Measurements from ENCODE around the gene TRAPPC12.
"Not testable (repeated sequence)": the region's sequence is repeated elsewhere in the genome, so short reads cannot be mapped to it uniquely, and the experiment has no call there.

The TRAPPC12 gene

DNA sequence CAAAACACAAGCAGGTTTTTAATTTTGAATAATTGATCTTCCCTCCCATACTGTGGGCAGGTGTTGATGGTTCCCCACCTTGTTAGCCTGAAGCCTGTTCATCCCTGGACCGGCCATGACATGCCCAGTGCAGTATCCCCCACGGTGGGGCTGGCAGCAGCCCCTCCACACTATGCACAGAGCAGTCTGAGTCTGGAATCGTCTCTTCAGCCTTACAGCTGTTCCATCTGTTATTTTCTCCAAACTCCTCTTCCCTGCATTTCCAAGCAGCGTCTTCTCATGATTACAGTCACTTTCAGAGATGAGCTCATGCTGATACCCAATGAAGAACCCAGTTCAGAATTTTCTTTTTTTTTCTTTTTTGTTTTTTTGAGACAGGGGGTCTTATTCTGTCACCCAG, 71.7 kb downstream of the TRAPPC12 start:
- no peaks in the 10 kb centered on the region for H3K9me3 ChIP-seq (ENCODE audit: control insufficient read depth, insufficient read depth, low read length)
- no peaks in the 10 kb centered on the region for H3K4me1 ChIP-seq (ENCODE audit: control insufficient read depth, low read length)
- no peak overlapping the region for H3K27ac ChIP-seq (ENCODE audit: low read depth, low read length)
- no peaks in the 10 kb centered on the region for H3K79me2 ChIP-seq (ENCODE audit: control insufficient read depth, low read length)
- H3K27me3 ChIP-seq (ENCODE audit: control insufficient read depth, low read length): no peaks in the 10 kb centered on the region
- H3K9me2 ChIP-seq (replicated peaks; ENCODE audit: control insufficient read depth, low read length): no peaks in the 10 kb centered on the region
- TF ChIP-seq, protein P1, sequence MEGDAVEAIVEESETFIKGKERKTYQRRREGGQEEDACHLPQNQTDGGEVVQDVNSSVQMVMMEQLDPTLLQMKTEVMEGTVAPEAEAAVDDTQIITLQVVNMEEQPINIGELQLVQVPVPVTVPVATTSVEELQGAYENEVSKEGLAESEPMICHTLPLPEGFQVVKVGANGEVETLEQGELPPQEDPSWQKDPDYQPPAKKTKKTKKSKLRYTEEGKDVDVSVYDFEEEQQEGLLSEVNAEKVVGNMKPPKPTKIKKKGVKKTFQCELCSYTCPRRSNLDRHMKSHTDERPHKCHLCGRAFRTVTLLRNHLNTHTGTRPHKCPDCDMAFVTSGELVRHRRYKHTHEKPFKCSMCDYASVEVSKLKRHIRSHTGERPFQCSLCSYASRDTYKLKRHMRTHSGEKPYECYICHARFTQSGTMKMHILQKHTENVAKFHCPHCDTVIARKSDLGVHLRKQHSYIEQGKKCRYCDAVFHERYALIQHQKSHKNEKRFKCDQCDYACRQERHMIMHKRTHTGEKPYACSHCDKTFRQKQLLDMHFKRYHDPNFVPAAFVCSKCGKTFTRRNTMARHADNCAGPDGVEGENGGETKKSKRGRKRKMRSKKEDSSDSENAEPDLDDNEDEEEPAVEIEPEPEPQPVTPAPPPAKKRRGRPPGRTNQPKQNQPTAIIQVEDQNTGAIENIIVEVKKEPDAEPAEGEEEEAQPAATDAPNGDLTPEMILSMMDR (IDR thresholded peaks at IDR 0.05; ENCODE audit: low read depth, low read length, poor library complexity, severe bottlenecking): no peak
- no peak for TF ChIP-seq EZH2phosphoT487 (IDR thresholded peaks at IDR 0.05; ENCODE audit: borderline replicate concordance, low read length)
- no peaks in the 10 kb centered on the region for H4K20me1 ChIP-seq (ENCODE audit: control insufficient read depth, insufficient read depth, low read depth, low read length)
- H3K4me3 ChIP-seq (ENCODE audit: low read length): no peak overlapping the region
- H3F3A ChIP-seq (ENCODE audit: control insufficient read depth, insufficient read depth): no peaks in the 10 kb centered on the region
- H3K36me3 ChIP-seq (ENCODE audit: control insufficient read depth, low read length): peaks cover 13% of the 10 kb centered on the region
- H3K4me2 ChIP-seq (ENCODE audit: low read length): no peak overlapping the region

DNA sequence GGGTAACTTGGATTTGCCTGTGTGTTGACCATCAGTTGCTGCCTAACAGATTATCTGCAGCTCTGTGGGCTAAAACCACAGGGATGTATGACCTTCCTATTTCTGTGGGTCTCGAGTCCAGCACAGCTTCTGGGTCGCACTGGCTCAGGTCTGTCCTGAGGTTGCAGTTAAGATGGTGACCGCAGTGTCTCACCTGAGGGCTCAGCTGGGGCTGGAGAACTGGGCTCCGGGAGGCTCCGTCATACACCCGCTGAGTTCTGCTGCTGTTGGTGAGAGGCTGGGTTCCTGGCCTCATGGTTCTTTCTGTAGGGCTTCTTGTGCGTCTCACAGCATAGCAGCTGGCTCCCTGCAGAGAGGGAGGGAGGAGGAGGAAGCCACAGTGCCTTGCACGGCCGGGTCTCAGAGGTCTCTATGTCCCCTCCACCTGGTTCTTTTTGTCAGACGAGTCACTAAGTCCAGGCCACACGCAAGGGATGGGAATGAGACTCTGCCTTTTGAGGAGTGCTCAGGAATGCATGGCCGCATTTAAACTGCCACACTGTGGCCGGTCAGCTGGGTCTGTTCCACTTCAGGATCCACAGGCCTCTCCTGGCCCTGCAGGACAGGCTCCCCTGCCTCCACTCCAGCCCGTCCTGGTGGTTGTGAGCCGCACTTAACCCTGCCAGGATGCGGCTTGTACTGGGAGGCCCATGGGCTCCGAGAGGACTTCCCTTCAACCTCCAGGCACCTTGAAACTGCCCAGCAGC, 72.6 kb downstream of the TRAPPC12 start:
- H3F3A ChIP-seq (ENCODE audit: control insufficient read depth, insufficient read depth): no peaks in the 10 kb centered on the region
- H3K4me2 ChIP-seq (ENCODE audit: low read length): no peak overlapping the region
- no peak overlapping the region for H3K4me3 ChIP-seq (ENCODE audit: low read length)
- H3K27ac ChIP-seq (ENCODE audit: low read depth, low read length): no peak overlapping the region
- H4K20me1 ChIP-seq (ENCODE audit: control insufficient read depth, insufficient read depth, low read depth, low read length): no peaks in the 10 kb centered on the region
- no peaks in the 10 kb centered on the region for H3K27me3 ChIP-seq (ENCODE audit: control insufficient read depth, low read length)
- H3K79me2 ChIP-seq (ENCODE audit: control insufficient read depth, low read length): no peaks in the 10 kb centered on the region
- TF ChIP-seq, protein P1 (IDR thresholded peaks at IDR 0.05; ENCODE audit: low read depth, low read length, poor library complexity, severe bottlenecking): no peak
- no peak for TF ChIP-seq EZH2phosphoT487 (IDR thresholded peaks at IDR 0.05; ENCODE audit: borderline replicate concordance, low read length)
- no peaks in the 10 kb centered on the region for H3K9me3 ChIP-seq (ENCODE audit: control insufficient read depth, insufficient read depth, low read length)
- peaks cover 10% of the 10 kb centered on the region; the same call in 1 of the 2 replicates for H3K36me3 ChIP-seq (ENCODE audit: control insufficient read depth, low read length)
- H3K9me2 ChIP-seq (replicated peaks; ENCODE audit: control insufficient read depth, low read length): no peaks in the 10 kb centered on the region
- no peaks in the 10 kb centered on the region for H3K4me1 ChIP-seq (ENCODE audit: control insufficient read depth, low read length)

DNA sequence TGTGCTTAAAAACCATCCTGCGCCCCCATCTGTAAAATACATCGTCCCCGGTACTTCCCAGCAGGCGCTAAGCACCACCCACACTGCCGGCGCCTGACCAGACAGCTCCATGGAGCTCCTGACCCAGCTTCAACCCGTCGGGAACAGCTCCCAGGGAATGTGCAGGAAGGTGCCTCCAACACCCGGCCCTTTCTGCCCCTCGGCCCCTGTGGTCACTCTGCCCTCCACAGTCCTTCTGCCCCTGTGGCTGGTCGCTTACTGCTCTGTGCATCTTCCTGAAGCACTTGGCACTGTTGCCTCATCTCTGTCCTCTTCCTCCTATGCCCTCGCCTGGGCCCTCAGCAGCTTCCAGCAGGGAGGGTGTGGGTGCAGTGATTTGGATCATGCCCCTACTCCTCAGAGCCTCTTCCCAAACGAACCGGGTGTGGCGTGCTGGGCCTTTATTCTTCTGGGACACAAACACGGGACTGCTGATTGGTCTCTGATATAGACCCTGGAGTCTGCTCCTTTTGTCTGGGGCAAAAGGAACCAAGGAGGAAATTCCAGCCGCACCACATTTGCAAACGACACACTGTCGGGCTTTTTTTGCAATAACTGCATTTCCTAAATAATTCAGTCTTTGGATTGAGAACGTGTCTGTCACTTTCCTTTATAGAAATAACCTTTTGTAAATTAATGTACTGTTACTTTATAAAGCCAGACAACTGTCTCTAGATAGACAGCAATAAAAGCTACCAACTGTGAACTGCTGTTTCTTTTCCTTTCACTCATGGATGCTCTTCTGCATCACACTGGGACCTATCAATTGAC, 73.9 kb downstream of the TRAPPC12 start:
- no peaks in the 10 kb centered on the region for H3K4me1 ChIP-seq (ENCODE audit: control insufficient read depth, low read length)
- H3K4me3 ChIP-seq (ENCODE audit: low read length): no peak overlapping the region
- no peaks in the 10 kb centered on the region for H3K9me2 ChIP-seq (replicated peaks; ENCODE audit: control insufficient read depth, low read length)
- H3K27me3 ChIP-seq (ENCODE audit: control insufficient read depth, low read length): no peaks in the 10 kb centered on the region
- H3K79me2 ChIP-seq (ENCODE audit: control insufficient read depth, low read length): no peaks in the 10 kb centered on the region
- no peaks in the 10 kb centered on the region for H3F3A ChIP-seq (ENCODE audit: control insufficient read depth, insufficient read depth)
- no peaks in the 10 kb centered on the region for H4K20me1 ChIP-seq (ENCODE audit: control insufficient read depth, insufficient read depth, low read depth, low read length)
- TF ChIP-seq, protein P1 (IDR thresholded peaks at IDR 0.05; ENCODE audit: low read depth, low read length, poor library complexity, severe bottlenecking): no peak
- no peak for TF ChIP-seq EZH2phosphoT487 (IDR thresholded peaks at IDR 0.05; ENCODE audit: borderline replicate concordance, low read length)
- no peak overlapping the region for H3K4me2 ChIP-seq (ENCODE audit: low read length)
- H3K9me3 ChIP-seq (ENCODE audit: control insufficient read depth, insufficient read depth, low read length): no peaks in the 10 kb centered on the region
- H3K27ac ChIP-seq (ENCODE audit: low read depth, low read length): no peak overlapping the region
- peaks cover 6% of the 10 kb centered on the region; the same call in 1 of the 2 replicates for H3K36me3 ChIP-seq (ENCODE audit: control insufficient read depth, low read length)

DNA sequence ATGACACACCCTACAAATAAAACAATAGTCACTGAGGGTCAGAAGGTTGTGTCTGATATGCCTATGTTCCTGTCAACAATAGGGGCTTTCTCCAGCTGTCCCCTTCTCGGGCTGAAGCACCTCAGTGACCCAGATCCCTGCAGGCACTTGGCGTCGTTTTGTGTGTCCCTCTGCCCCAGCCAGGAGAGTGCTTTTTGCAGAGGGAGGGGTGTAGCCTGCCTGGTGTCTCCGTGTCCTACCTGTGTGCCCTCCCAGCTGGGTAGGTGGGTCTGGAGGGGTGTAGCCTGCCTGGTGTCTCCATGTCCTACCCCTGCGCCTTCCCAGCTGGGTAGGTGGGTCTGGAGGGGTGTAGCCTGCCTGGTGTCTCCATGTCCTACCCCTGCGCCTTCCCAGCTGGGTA, 74.5 kb downstream of the TRAPPC12 start:
- H3K79me2 ChIP-seq (ENCODE audit: control insufficient read depth, low read length); H3F3A ChIP-seq (ENCODE audit: control insufficient read depth, insufficient read depth); H3K27ac ChIP-seq (ENCODE audit: low read depth, low read length); H4K20me1 ChIP-seq (ENCODE audit: control insufficient read depth, insufficient read depth, low read depth, low read length); H3K4me1 ChIP-seq (ENCODE audit: control insufficient read depth, low read length); H3K4me3 ChIP-seq (ENCODE audit: low read length); H3K4me2 ChIP-seq (ENCODE audit: low read length); H3K36me3 ChIP-seq (ENCODE audit: control insufficient read depth, low read length); H3K27me3 ChIP-seq (ENCODE audit: control insufficient read depth, low read length); H3K9me2 ChIP-seq (replicated peaks; ENCODE audit: control insufficient read depth, low read length); H3K9me3 ChIP-seq (ENCODE audit: control insufficient read depth, insufficient read depth, low read length): not testable (repeated sequence)
